Motor neuron (in vitro differentiated cells): ENCODE measurements around the gene AMN1. TPM values are rescaled to one million over a fixed set of nuclear protein-coding genes. Genes with fewer than 3 reads are reported as not detected.
A peak's percentile ranks its signal among the peaks of the same experiment; 100 is the strongest.

ENCODE experiments used
- ATAC-seq, 8 experiments: fragments of 200-7000 bp; cut with Tn5 transposase; replicated peaks in 6 of 8; 2 replicates each; pipeline ENCODE4 v1.8.0; 2021; ENCODE audit warnings: mild to moderate bottlenecking in 8 of 8, moderate library complexity in 8 of 8
- H3K27ac ChIP-seq, 2 donors: fragments of 250-450 bp; sonication (Bioruptor Pico); 2 replicates each; pipeline ENCODE4 v1.9.0; 2021; ENCODE audit warnings: antibody characterized with exemption in 2 of 2, mild to moderate bottlenecking in 2 of 2, moderate library complexity in 1 of 2
- H3K4me1 ChIP-seq, 2 donors: fragments of 250-450 bp; sonication (Bioruptor Pico); replicated peaks in 1 of 2; 2 replicates each; pipeline ENCODE4 v1.6.1; 2021; ENCODE audit warnings: antibody characterized with exemption in 2 of 2, mild to moderate bottlenecking in 2 of 2, moderate library complexity in 1 of 2
- H3K4me3 ChIP-seq, 5 donors: fragments of 250-450 bp; sonication (Bioruptor Pico); 2 replicates each; pipeline ENCODE4 v1.9.0; 2021; ENCODE audit warnings: antibody characterized with exemption in 5 of 5, mild to moderate bottlenecking in 5 of 5, moderate library complexity in 4 of 5
- WGBS, 10 experiments: fragments of 450-650 bp; shearing (Covaris generic); methylation state at CpG; one replicate each; pipeline ENCODE4 v1.0.0; 2022; 5-methylcytosine and 5-hydroxymethylcytosine counted together
- in situ Hi-C, 9 experiments: fragments of 400-800 bp; cut with MboI; loops; one replicate each; pipeline ENCODE4 v1.15.0; 2021; ENCODE audit warnings: low sequenced_read_pairs in 9 of 9, low pct_unique_long_range_greater_than_20kb in 2 of 9; ENCODE audit not compliant: unreplicated experiment in 9 of 9
- total RNA-seq, 8 experiments: library from RNA; unstranded; fragments of 300-600 nt; gene quantifications; 2 replicates each; pipeline versions ENCODE4 v1.2.3 to v1.2.4, GENCODE V29; 2022

The AMN1 gene
- total RNA-seq, 8 experiments from 2014 or later, result 4.1 to 48.8 (median 26.3) TPM

DNA sequence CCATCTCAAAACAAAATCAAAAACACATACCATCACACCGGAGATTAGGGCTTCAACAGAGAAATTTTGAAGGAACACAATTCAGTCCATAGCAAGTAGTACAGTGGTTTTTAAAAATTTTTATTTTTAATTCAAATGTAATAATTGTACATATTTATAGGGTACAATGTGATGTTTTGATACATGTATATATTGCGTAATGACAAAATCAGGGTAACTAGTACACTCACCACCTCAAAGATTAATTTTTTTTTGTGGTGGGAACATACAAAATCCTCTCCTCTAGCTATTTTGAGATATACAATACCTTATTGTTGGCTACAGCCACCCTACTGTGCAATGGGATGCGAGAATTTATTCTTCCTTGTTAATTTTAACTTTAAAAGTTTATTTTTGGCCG, 95.4 kb downstream of the AMN1 start:
- no peak for ATAC-seq
- in situ Hi-C loops, result loop anchor here (5.0 to 25.0 kb wide), 5 partner anchors 221 to 371 kb away; no protein-coding TSS in a partner anchor
- 67 to 100% (median 89%) methylated on average over 1 to 3 of the region's 4 CpGs; no CpG with 5 or more reads in 2 of the 10 experiments for WGBS, 10 experiments
- Histone ChIP-seq H3K4me1 (peaks cover 21 to 25% of the 10 kb centered on the region in 2 donors), H3K4me3 (no peak overlapping the region), H3K27ac (no peak overlapping the region)

- WGBS, 10 experiments, result 56 to 100% (median 90%) methylated on average over 1 to 10 of the region's 12 CpGs; no CpG with 5 or more reads in 5 of the 10 experiments
Measured at GRCh38 chr12:31631809-31632208, 97.0 kb downstream of the AMN1 start.

DNA sequence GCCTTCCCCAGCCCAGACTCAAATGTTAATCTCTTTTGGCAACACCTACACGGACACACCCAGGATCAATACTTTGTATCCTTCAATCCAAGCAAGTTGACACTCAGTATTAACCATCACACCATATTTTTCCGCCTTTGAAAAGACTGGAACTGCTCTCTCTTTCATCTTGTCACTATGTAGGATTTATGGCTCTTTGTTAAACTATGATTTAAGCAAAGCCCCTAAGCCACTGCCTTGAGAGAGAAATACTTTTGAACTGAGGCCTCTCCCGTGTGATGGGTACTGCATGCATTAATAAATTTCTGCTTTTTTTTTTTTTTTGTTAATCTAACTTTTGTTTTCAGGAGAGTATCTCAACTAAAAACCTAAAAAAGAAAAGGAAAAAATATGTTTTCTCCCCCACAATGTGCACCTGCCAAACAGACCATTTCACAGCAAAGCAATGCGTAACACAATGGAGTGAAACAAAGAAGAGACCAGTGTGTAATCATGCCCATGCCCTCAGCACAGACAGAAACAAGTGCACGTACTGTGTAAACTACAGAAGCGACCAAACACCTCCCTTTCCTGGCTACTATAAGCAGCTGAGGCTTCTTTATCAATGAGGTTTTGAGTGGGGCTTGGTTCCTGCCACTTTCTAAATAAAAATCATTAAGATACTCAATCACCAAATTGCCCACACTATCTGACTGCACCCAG, 97.6 kb downstream of the AMN1 start:
- WGBS, 10 experiments, result 17 to 78% (median 51%) methylated on average over 1 to 6 of the region's 6 CpGs; no CpG with 5 or more reads in 1 of the 10 experiments
- in situ Hi-C loops, result loop anchor here (5.0 to 25.0 kb wide), 5 partner anchors 219 to 369 kb away; no protein-coding TSS in a partner anchor
- Histone ChIP-seq H3K4me1 (peaks cover 25 to 29% of the 10 kb centered on the region in 2 donors), H3K4me3 (no peak overlapping the region), H3K27ac (peak overlapping the region in 1 of 2 donors; percentile 7)
- peak in 5 of 8 experiments; percentile 38 to 69 (median 58) for ATAC-seq

More at GRCh38 chr12:31631809-31632208, 97.0 kb downstream of the AMN1 start:
- H3K4me1 ChIP-seq, result peaks cover 25% of the 10 kb centered on the region in 2 donors
- no peak for ATAC-seq
- H3K27ac ChIP-seq, result no peak overlapping the region
- in situ Hi-C loops, result loop anchor here (5.0 to 25.0 kb wide), 5 partner anchors 220 to 370 kb away; no protein-coding TSS in a partner anchor
- no peak overlapping the region for H3K4me3 ChIP-seq

GRCh38 chr12:31629756-31630732, 98.8 kb downstream of the AMN1 start:
- WGBS, 10 experiments, result 17 to 68% (median 48%) methylated on average over 2 to 10 of the region's 16 CpGs
- in situ Hi-C loops, result loop anchor here (5.0 to 25.0 kb wide), 5 partner anchors 218 to 368 kb away; no protein-coding TSS in a partner anchor
- Histone ChIP-seq H3K4me3 (no peak overlapping the region), H3K27ac (peak overlapping the region in 1 of 2 donors; percentile 42), H3K4me1 (peaks cover 25 to 29% of the 10 kb centered on the region in 2 donors)
- ATAC-seq, result peak in 7 of 8 experiments; percentile 28 to 78 (median 60)

DNA sequence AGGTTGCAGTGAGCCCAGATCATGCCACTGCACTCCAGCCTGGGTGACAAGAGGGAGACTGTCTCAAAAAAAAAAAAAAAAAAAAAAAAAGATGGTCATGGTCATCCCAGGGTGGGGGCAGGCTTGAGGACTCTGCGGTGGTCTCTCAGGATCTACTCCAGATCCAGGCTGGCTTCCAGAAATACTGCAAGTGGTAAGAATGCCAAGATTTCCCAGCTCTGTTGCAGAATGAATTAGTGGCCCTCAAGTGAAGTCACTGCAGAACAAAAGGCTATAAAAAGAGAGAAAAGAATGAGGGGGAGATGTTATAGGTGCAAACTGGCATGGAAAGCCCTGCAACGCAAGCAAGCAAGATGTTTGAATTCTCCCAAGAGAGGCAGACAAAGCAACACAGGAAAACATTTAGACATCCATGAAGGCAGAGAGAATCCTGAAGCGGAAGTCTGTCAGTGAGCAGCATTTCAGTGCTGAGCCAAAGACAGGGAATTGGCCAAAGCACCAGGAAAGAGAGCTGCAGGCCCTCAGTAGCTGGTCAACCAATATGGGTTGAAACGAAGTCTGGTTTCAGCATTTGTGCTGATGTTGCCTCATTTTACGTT, 101.3 kb downstream of the AMN1 start:
- Histone ChIP-seq H3K4me1 (peaks cover 25 to 29% of the 10 kb centered on the region in 2 donors), H3K4me3 (no peak overlapping the region), H3K27ac (no peak overlapping the region)
- in situ Hi-C loops, result loop anchor here in 5 of 9 experiments (25.0 kb wide), 3 partner anchors 215 to 365 kb away; no protein-coding TSS in a partner anchor
- ATAC-seq, result peak in 1 of 8 experiments; percentile 8
- WGBS, 10 experiments, result 50 to 100% (median 81%) methylated on average over 2 to 5 of the region's 5 CpGs; no CpG with 5 or more reads in 2 of the 10 experiments

- ATAC-seq, result no peak
- H3K4me1 ChIP-seq, result peaks cover 22 to 25% of the 10 kb centered on the region in 2 donors
- in situ Hi-C loops, result loop anchor here in 5 of 9 experiments (25.0 kb wide), 3 partner anchors 214 to 364 kb away; no protein-coding TSS in a partner anchor
- no peak overlapping the region for H3K4me3 ChIP-seq
- 7 to 100% (median 60%) methylated on average over 1 to 4 of the region's 7 CpGs; no CpG with 5 or more reads in 4 of the 10 experiments for WGBS, 10 experiments
- H3K27ac ChIP-seq, result no peak overlapping the region
Measured at GRCh38 chr12:31626270-31626995, 102.4 kb downstream of the AMN1 start.

DNA sequence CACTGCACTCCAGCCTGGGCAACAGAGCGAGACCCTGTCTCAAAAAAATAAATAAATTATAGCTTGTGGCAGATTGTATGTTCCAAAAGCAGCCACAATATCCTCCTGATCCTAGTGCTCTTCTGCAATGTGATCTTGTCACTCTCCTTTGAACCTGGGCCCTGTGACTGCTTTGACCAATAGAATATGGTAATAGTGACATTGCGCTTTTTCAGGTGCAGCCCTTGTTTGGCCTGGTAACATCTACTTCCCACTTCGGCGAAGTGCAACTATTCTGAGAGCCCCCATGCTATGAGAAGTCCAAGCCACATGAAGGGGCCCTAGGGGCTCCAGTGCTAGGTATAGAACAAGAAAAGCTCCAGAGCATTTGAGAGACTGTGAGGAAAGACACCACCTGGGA, 106.8 kb downstream of the AMN1 start:
- Histone ChIP-seq H3K27ac (no peak overlapping the region), H3K4me1 (peaks cover 0 to 3% of the 10 kb centered on the region in 2 donors), H3K4me3 (no peak overlapping the region)
- in situ Hi-C loops, result no loop called here
- 89 to 100% (median 100%) methylated on average over 1 to 4 of the region's 4 CpGs; no CpG with 5 or more reads in 2 of the 10 experiments for WGBS, 10 experiments
- ATAC-seq, result no peak

Other genes starting within 250 kb of the AMN1 start
- 10 to 100 TPM in 6 of 8 experiments, 1 to 10 TPM in 2; 2.6 to 36.9 (median 18.1) TPM for gene DENND5B, start 137.9 kb downstream of the AMN1 start, total RNA-seq
- 1 to 10 TPM; 1.6 to 2.9 (median 2.3) TPM for gene ETFBKMT, start 69.3 kb downstream of the AMN1 start, total RNA-seq
- 10 to 100 TPM; 17.6 to 27.2 (median 25.1) TPM for gene RESF1, start 230.4 kb upstream of the AMN1 start, total RNA-seq